Liver (tissue), 9 donors: Measurements from ENCODE around the gene SMARCD2. TPM values are rescaled to one million over a fixed set of nuclear protein-coding genes. Genes with fewer than 3 reads are reported as not detected.

Source experiments
- DNase-seq: peaks from one replicate; pipeline ENCODE4 v3.0.0-alpha.2; 2017; ENCODE audit warnings: low spot score
- H3K27ac ChIP-seq, 2 donors: one replicate each; pipeline ENCODE4 v1.7.0; 2013; ENCODE audit warnings: inconsistent platforms in 2 of 2, low read length in 2 of 2, control low read depth in 1 of 2, low read depth in 1 of 2, mild to moderate bottlenecking in 1 of 2
- H3K27me3 ChIP-seq, 4 donors: one replicate each; pipeline versions ENCODE4 v1.6.1 to v1.7.0; 2013; ENCODE audit warnings: low read length in 3 of 4, inconsistent platforms in 1 of 4, mild to moderate bottlenecking in 1 of 4, moderate library complexity in 1 of 4; ENCODE audit not compliant: control insufficient read depth in 4 of 4, insufficient read depth in 4 of 4
- H3K36me3 ChIP-seq, 4 donors: one replicate each; pipeline versions ENCODE4 v1.6.1 to v1.7.0; 2013; ENCODE audit warnings: low read length in 3 of 4, mild to moderate bottlenecking in 3 of 4, low read depth in 1 of 4, moderate library complexity in 1 of 4; ENCODE audit not compliant: control insufficient read depth in 4 of 4, insufficient read depth in 3 of 4
- H3K4me1 ChIP-seq, 4 donors: one replicate each; pipeline versions ENCODE4 v1.6.1 to v1.7.0; 2013; ENCODE audit warnings: low read length in 3 of 4, mild to moderate bottlenecking in 3 of 4, moderate library complexity in 1 of 4; ENCODE audit not compliant: control insufficient read depth in 4 of 4, insufficient read depth in 4 of 4
- H3K4me3 ChIP-seq, 3 donors: one replicate each; pipeline versions ENCODE4 v1.6.1 to v1.7.0; 2013; ENCODE audit warnings: low read length in 3 of 3, control low read depth in 1 of 3, low read depth in 1 of 3, mild to moderate bottlenecking in 1 of 3
- H3K9ac ChIP-seq, 2 donors: one replicate each; pipeline ENCODE4 v1.7.0; 2013; ENCODE audit warnings: low read length in 2 of 2, mild to moderate bottlenecking in 2 of 2, moderate library complexity in 2 of 2, control low read depth in 1 of 2, low read depth in 1 of 2
- H3K9me3 ChIP-seq, 4 donors: one replicate each; pipeline versions ENCODE4 v1.6.1 to v1.7.0; 2013; ENCODE audit warnings: low read length in 3 of 4; ENCODE audit not compliant: control insufficient read depth in 4 of 4
- ATF3 ChIP-seq: IDR thresholded peaks from 2 replicates; pipeline ENCODE4 v1.6.1; 2016; ENCODE audit warnings: antibody characterized with exemption
- CTCF ChIP-seq: fragments of 150-350 bp; IDR thresholded peaks from 2 replicates; pipeline ENCODE4 v1.5.1; 2017; ENCODE audit warnings: improper control_type of control experiment, low read depth, low read length; ENCODE audit not compliant: missing input control
- EGR1 ChIP-seq, 2 donors: IDR thresholded peaks; 2 replicates each; pipeline ENCODE4 v1.6.1; 2016 to 2018; ENCODE audit warnings: antibody characterized with exemption in 2 of 2, low read depth in 2 of 2
- FOXA1 ChIP-seq: IDR thresholded peaks from 2 replicates; pipeline ENCODE4 v1.6.1; 2016; ENCODE audit warnings: antibody characterized with exemption
- FOXA2 ChIP-seq: IDR thresholded peaks from 2 replicates; pipeline ENCODE4 v1.6.1; 2016; ENCODE audit warnings: antibody characterized with exemption
- GABPA ChIP-seq, 2 donors: IDR thresholded peaks in 1 of 2; conservative IDR thresholded peaks in 1 of 2; 2 replicates each; pipeline ENCODE4 v1.6.1; 2016; ENCODE audit warnings: antibody characterized with exemption in 2 of 2, mild to moderate bottlenecking in 1 of 2, moderate library complexity in 1 of 2
- HNF4A ChIP-seq, 2 donors: conservative IDR thresholded peaks; 2 replicates each; pipeline ENCODE4 v1.6.1; 2016; ENCODE audit warnings: antibody characterized with exemption in 2 of 2, mild to moderate bottlenecking in 2 of 2
- HNF4G ChIP-seq: IDR thresholded peaks from 2 replicates; pipeline ENCODE4 v1.6.1; 2016; ENCODE audit warnings: antibody characterized with exemption
- JUND ChIP-seq, 2 donors: IDR thresholded peaks; 2 replicates each; pipeline ENCODE4 v1.6.1; 2016; ENCODE audit warnings: antibody characterized with exemption in 2 of 2
- MAX ChIP-seq: IDR thresholded peaks from 2 replicates; pipeline ENCODE4 v1.6.1; 2016; ENCODE audit warnings: antibody characterized with exemption
- RAD21 ChIP-seq, 2 donors: IDR thresholded peaks; 2 replicates each; pipeline ENCODE4 v1.6.1; 2016; ENCODE audit warnings: antibody characterized with exemption in 2 of 2, mild to moderate bottlenecking in 2 of 2
- REST ChIP-seq: IDR thresholded peaks from 2 replicates; pipeline ENCODE4 v1.6.1; 2016; ENCODE audit warnings: antibody characterized with exemption, mild to moderate bottlenecking
- RXRA ChIP-seq, 2 donors: IDR thresholded peaks; 2 replicates each; pipeline ENCODE4 v1.6.1; 2017 to 2018; ENCODE audit warnings: antibody characterized with exemption in 2 of 2, mild to moderate bottlenecking in 1 of 2
- SP1 ChIP-seq: IDR thresholded peaks from 2 replicates; pipeline ENCODE4 v1.6.1; 2018; ENCODE audit warnings: antibody characterized with exemption, mild to moderate bottlenecking
- TAF1 ChIP-seq: conservative IDR thresholded peaks from 2 replicates; pipeline ENCODE4 v1.6.1; 2016; ENCODE audit warnings: antibody characterized with exemption, mild to moderate bottlenecking
- YY1 ChIP-seq: IDR thresholded peaks from 2 replicates; pipeline ENCODE4 v1.6.1; 2016; ENCODE audit warnings: antibody characterized with exemption, mild to moderate bottlenecking
- ZBTB33 ChIP-seq: IDR thresholded peaks from 2 replicates; pipeline ENCODE4 v1.6.1; 2016; ENCODE audit warnings: antibody characterized with exemption
- WGBS: extraction: QIAGEN DNeasy Blood & Tissue Kit; methylation state at CpG from one replicate; pipeline ENCODE4 v1.1.7; 2013; 5-methylcytosine and 5-hydroxymethylcytosine counted together
- polyA plus RNA-seq, 2 donors: library from polyadenylated mRNA; stranded (reverse) in 1 of 2; unstranded in 1 of 2; fragments of 200-250 nt in 1 of 2; fragments of >200 nt in 1 of 2; fragmentation: Nextera tagmentation in 1 of 2; extraction: Ambion mirVana in 1 of 2; gene quantifications; one replicate each; pipeline versions ENCODE4 v1.2.1 to v1.2.3, GENCODE V29; 2013 to 2015
- total RNA-seq, 2 donors: library from RNA; depleted of rRNA; stranded (reverse); fragments of >200 nt; gene quantifications; one replicate each; pipeline ENCODE4 v1.2.3, GENCODE V29; 2014
- donor health status: healthy.
- donor health status: healthy.
- donor health status: healthy.
- donor health status: healthy.
- donor health status: healthy.

SMARCD2 gene
- total and polyA plus RNA-seq, 4 donors, result 14.5 to 67.9 (median 39.4) TPM

GRCh38 chr17:63786971-63787711 lies 55.3 kb downstream of the SMARCD2 start:
- H3K36me3 ChIP-seq, result peaks cover 8 to 45% (median 26%) of the 10 kb centered on the region in 4 donors

GRCh38 chr17:63786117-63786516 lies 56.4 kb downstream of the SMARCD2 start:
- no peaks in the 10 kb centered on the region for H3K9me3 ChIP-seq
- WGBS, result 100% methylated on average over 1 of the region's 1 CpG
- H3K4me1 ChIP-seq, result peaks cover 0 to 5% (median 0%) of the 10 kb centered on the region in 4 donors
- no peaks in the 10 kb centered on the region for H3K27me3 ChIP-seq
- H3K36me3 ChIP-seq, result peaks cover 8 to 36% (median 22%) of the 10 kb centered on the region in 4 donors
- no peak overlapping the region for H3K27ac ChIP-seq
- H3K9ac ChIP-seq, result no peak overlapping the region
- TF ChIP-seq FOXA2 (no peak), CTCF (no peak)
- no peak overlapping the region for H3K4me3 ChIP-seq
- no peak for DNase-seq

More at GRCh38 chr17:63786971-63787711, 55.3 kb downstream of the SMARCD2 start:
- TF ChIP-seq TAF1, result no peak
- TF ChIP-seq FOXA2, result no peak
- TF ChIP-seq MAX, result no peak
- TF ChIP-seq RXRA (IDR thresholded peaks at IDR 0.05), result no peak
- no peak overlapping the region for H3K27ac ChIP-seq
- peaks cover 0 to 5% (median 0%) of the 10 kb centered on the region in 4 donors for H3K4me1 ChIP-seq
- no peaks in the 10 kb centered on the region for H3K27me3 ChIP-seq
- 95% methylated on average over 13 of the region's 13 CpGs for WGBS
- no peak for DNase-seq
- no peak overlapping the region for H3K4me3 ChIP-seq
- no peaks in the 10 kb centered on the region for H3K9me3 ChIP-seq
- H3K9ac ChIP-seq, result no peak overlapping the region

- Histone ChIP-seq H3K27ac (no peak overlapping the region), H3K36me3 (peaks cover 8 to 32% (median 21%) of the 10 kb centered on the region in 4 donors), H3K9me3 (no peaks in the 10 kb centered on the region), H3K27me3 (no peaks in the 10 kb centered on the region), H3K4me3 (no peak overlapping the region), H3K9ac (no peak overlapping the region), H3K4me1 (peaks cover 0 to 5% (median 0%) of the 10 kb centered on the region in 4 donors)
- no peak for DNase-seq
- 98% methylated on average over 1 of the region's 1 CpG for WGBS
- TF ChIP-seq ATF3, result no peak
- TF ChIP-seq FOXA1, result no peak
- TF ChIP-seq JUND (IDR thresholded peaks at IDR 0.05), result no peak
- TF ChIP-seq RAD21 (IDR thresholded peaks at IDR 0.05), result no peak
- TF ChIP-seq TAF1, result no peak
- no peak for TF ChIP-seq HNF4G
- TF ChIP-seq ZBTB33, result no peak
- TF ChIP-seq EGR1 (IDR thresholded peaks at IDR 0.05; ENCODE audit: low read depth in 2 of 2), result no peak
- TF ChIP-seq YY1, result no peak
- TF ChIP-seq GABPA (IDR thresholded peaks at IDR 0.05 in 1 of 2, conservative IDR thresholded peaks at IDR 0.05 in 1 of 2), result no peak
- TF ChIP-seq FOXA2, result no peak
- no peak for TF ChIP-seq HNF4A (conservative IDR thresholded peaks at IDR 0.05)
- no peak for TF ChIP-seq RXRA (IDR thresholded peaks at IDR 0.05)
- TF ChIP-seq CTCF, result no peak
- no peak for TF ChIP-seq REST
- no peak for TF ChIP-seq SP1
Measured at GRCh38 chr17:63785556-63785955, 56.9 kb downstream of the SMARCD2 start.
